ENCODE results near the gene PRKAR1B. TPM values are rescaled to one million over a fixed set of nuclear protein-coding genes. Genes with fewer than 3 reads are reported as not detected.

The PRKAR1B gene
- total RNA-seq, 1 experiment from 2014 or later: 20.4 TPM

DNA sequence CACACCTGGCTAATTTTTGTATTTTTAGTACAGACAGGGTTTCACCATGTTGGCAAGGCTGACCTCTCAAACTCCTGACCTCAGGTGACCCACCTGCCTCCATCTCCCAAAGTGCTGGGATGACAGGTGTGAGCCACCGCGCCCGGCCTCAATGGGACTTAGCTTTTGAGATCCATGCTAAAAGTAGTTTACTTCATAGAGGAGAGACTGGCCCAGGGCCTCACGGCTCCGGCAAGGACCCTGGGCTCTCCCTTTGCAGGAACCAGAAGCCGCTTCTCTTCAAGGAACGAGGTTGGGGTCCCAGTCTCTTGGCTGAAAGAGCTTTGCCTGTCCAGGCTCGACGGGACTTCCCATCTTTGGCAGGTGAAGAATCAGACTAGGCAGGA, 30.7 kb downstream of the PRKAR1B start:
- no peaks in the 10 kb centered on the region for H3K27me3 ChIP-seq
- DNase-seq: no peak
- H3K4me3 ChIP-seq: no peak overlapping the region
- no peaks in the 10 kb centered on the region for H3K36me3 ChIP-seq
- no peaks in the 10 kb centered on the region for H3K9me3 ChIP-seq

DNA sequence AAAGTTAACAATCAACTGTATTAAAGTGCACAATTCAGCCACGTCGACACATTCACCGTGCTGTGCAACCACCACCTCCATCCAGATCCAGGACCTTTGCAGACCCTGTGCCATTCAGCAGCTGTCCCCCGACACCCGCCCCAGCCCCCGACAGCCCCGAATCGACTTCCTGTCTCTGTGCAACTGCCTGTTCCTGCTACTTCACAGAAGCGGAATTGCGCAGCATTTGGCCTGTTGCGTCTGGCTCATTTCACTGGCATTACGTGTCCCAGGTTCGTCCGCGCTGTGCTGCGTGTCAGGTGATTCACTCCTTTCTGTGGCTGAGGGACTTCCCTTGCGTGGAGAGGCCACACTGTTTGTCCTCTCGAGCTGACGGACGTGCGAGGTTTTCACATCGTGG, 33.8 kb downstream of the PRKAR1B start:
- DNase-seq: no peak
- H3K27me3 ChIP-seq: no peaks in the 10 kb centered on the region
- no peaks in the 10 kb centered on the region for H3K36me3 ChIP-seq
- H3K9me3 ChIP-seq: peaks cover 8% of the 10 kb centered on the region
- no peak overlapping the region for H3K4me3 ChIP-seq

DNA sequence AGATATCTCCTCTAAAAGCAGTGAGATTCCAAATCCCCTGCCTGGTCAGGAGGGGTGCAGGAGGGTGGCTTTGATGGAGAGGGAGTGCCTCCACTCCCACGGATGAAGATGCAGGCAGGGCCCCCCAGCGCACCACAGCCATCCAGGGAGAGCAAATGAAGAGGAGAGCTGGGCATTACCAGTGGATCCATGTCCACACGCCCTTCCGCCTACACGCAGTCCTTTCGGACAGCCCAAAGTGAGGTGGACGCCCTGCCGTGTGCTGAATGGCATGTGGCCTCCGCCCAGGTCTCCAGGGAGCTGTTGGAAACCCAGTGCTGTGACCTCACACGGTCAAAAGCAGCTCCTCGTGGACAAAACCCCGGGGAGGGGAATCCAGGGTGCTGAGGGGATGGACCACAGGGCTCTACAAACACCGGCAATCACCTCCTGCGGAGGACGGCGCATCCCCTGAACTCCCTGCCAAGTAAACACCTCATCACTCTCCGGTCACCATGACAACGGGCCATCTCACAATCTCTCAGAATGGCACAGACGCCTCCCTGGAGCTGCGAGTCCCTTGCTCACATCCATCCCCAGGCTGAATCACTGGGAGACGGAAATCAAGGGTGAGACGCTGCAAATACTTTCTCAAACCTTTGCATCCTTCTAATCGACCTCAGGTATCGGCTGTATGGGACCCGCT, 35.6 kb downstream of the PRKAR1B start:
- DNase-seq: no peak
- Histone ChIP-seq H3K36me3 (no peaks in the 10 kb centered on the region), H3K4me3 (no peak overlapping the region), H3K9me3 (peaks cover 12% of the 10 kb centered on the region), H3K27me3 (no peaks in the 10 kb centered on the region)

GRCh38 chr7:690478-691360, 36.4 kb downstream of the PRKAR1B start:
- H3K27me3 ChIP-seq: no peaks in the 10 kb centered on the region
- no peaks in the 10 kb centered on the region for H3K36me3 ChIP-seq
- no peak overlapping the region for H3K4me3 ChIP-seq
- H3K9me3 ChIP-seq: peaks cover 13% of the 10 kb centered on the region
- no peak for DNase-seq

DNA sequence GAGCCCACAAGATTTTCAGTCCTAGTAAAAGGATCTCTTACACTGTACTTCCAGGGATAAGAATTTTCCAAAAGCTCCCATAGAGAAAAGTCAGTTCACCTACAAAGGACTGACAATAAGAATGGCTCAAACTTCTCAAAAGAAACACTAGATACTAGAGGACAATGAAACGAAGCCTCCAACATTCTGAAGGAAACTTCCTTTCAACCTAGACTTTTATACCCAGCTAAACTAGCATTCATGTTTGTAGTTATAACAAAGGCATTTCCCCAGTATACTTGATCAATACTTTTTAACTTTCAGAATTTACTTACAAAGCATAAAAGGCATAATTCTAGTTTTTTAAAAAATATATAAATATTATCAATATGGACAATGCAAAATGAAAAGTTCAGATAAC, 41.5 kb downstream of the PRKAR1B start:
- H3K36me3 ChIP-seq: no peaks in the 10 kb centered on the region
- no peak for DNase-seq
- peaks cover 17% of the 10 kb centered on the region for H3K9me3 ChIP-seq
- no peaks in the 10 kb centered on the region for H3K27me3 ChIP-seq
- no peak overlapping the region for H3K4me3 ChIP-seq

DNA sequence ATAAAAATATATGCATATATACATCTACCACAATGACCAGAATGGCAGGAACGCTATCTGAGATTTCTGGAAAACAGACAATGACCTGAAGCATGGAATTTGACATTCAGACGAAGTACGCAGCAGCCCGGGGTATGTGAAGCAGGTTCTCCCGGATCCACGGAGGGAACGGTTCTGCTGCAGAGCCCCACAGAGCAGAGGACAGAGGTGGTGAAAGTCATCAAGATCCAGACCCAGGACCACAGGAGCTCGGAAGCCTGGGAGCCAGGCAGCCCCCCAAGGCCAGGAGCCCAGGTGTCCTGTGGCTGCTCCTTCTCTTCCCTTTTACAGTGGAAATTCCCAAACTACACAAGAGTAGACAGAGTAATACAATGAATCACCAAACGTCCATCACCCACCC, 42.7 kb downstream of the PRKAR1B start:
- no peak overlapping the region for H3K4me3 ChIP-seq

DNA sequence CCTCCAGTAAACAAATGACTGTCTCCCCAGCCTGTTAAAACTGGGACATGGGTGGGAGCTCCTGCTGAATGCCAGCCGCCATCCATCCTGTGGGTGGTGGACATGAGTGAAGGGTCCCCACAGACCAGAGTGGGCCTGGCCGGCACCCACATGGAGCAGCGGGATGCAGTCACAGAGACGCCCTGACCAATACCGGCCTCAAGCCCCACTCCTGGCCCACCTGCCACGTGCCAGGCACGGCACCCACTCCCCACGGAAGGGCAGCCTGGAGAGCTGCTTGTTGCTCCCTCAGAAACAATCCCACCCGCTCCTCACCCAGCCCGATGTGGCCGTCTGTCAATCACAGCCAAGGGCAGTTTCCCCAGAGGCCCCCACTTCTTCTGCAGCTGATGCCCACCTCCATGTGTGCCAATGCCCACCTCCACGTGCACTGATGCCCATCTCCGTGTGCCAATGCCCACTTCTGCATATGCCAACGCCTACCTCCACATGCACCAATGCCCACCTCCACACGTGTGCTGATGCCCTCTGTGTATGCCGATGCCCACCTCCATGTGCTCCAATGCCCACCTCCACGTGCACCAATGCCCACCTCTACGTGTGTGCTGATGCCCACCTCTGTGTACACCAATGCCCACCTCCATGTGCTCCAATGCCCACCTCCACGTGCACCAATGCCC, 43.4 kb downstream of the PRKAR1B start:
- no peak overlapping the region for H3K4me3 ChIP-seq

More for the DNA sequence above, 42.7 kb downstream of the PRKAR1B start:
- DNase-seq: no peak
- Histone ChIP-seq H3K9me3 (peaks cover 17% of the 10 kb centered on the region), H3K27me3 (no peaks in the 10 kb centered on the region), H3K36me3 (no peaks in the 10 kb centered on the region)

DNA sequence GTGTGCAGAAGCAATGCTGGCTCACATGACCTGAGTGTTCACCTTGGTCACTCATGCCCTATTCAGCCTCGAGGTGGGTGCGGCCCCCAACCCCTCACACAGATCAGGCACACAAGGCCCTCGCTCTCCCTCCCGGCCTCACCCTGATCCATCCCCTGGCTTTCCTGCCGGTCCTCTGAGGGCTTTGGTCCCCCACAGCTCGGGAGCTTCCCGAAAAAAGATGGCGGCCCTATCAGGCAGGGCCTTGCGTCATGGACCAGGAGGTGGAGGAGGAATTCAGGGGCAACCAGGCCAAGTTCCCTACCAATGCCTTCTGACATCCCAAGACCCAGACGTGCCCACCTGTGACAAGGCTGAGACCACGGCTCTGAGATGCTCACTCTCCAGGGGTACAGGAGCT, 44.3 kb downstream of the PRKAR1B start:
- no peaks in the 10 kb centered on the region for H3K27me3 ChIP-seq
- H3K4me3 ChIP-seq: no peak overlapping the region
- DNase-seq: no peak
- H3K9me3 ChIP-seq: peaks cover 9% of the 10 kb centered on the region
- H3K36me3 ChIP-seq: no peaks in the 10 kb centered on the region

More for the DNA sequence above, 43.4 kb downstream of the PRKAR1B start:
- no peaks in the 10 kb centered on the region for H3K36me3 ChIP-seq
- no peaks in the 10 kb centered on the region for H3K27me3 ChIP-seq
- DNase-seq: no peak
- peaks cover 13% of the 10 kb centered on the region for H3K9me3 ChIP-seq

- no peaks in the 10 kb centered on the region for H3K27me3 ChIP-seq
- no peak for DNase-seq
- no peak overlapping the region for H3K4me3 ChIP-seq
- H3K36me3 ChIP-seq: no peaks in the 10 kb centered on the region
- peaks cover 5% of the 10 kb centered on the region for H3K9me3 ChIP-seq
Measured at GRCh38 chr7:681551-682307, 45.4 kb downstream of the PRKAR1B start.

GRCh38 chr7:680411-681127, 46.5 kb downstream of the PRKAR1B start:
- Histone ChIP-seq H3K9me3 (peaks cover 3% of the 10 kb centered on the region), H3K4me3 (no peak overlapping the region), H3K36me3 (no peaks in the 10 kb centered on the region), H3K27me3 (no peaks in the 10 kb centered on the region)
- no peak for DNase-seq

GRCh38 chr7:676972-677385, 50.1 kb downstream of the PRKAR1B start:
- no peaks in the 10 kb centered on the region for H3K27me3 ChIP-seq
- DNase-seq: no peak

DNA sequence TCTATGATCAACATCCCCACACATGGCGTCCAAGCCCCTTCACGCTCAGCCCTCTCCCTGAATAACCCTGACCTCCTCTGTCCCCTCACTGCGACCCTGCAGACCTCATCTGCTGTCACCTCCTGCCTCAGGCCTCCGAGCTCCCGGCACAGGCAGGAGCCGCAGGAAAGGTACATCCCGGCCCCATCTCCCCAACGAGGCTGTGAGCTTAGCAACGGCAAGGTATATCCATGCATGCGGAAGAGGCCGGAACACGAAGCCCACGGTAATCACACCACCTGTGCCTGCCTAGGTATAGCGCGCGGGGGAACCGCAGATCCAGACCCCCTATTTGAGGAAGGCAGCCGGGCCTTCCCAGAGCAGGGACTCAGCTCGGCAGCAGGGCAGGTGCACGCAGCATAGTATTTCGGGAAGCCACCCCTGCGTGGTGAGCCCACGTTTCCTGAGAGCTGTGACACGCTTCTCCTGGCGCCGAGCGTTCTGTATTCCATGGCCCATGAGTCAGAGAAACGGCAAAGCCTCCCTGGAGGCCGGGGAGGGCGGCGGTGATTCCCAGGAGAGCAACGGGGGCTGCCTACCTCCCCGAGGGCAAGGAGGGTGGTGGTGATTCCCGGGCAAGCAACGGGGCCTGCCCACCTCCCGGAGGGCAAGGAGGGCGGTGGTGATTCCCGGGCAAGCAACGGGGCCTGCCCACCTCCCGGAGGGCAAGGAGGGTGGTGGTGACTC, 50.7 kb downstream of the PRKAR1B start:
- no peak for DNase-seq
- no peaks in the 10 kb centered on the region for H3K9me3 ChIP-seq
- no peaks in the 10 kb centered on the region for H3K36me3 ChIP-seq

More at GRCh38 chr7:676972-677385, 50.1 kb downstream of the PRKAR1B start:
- H3K36me3 ChIP-seq: no peaks in the 10 kb centered on the region
- no peaks in the 10 kb centered on the region for H3K9me3 ChIP-seq
- no peak overlapping the region for H3K4me3 ChIP-seq

DNA sequence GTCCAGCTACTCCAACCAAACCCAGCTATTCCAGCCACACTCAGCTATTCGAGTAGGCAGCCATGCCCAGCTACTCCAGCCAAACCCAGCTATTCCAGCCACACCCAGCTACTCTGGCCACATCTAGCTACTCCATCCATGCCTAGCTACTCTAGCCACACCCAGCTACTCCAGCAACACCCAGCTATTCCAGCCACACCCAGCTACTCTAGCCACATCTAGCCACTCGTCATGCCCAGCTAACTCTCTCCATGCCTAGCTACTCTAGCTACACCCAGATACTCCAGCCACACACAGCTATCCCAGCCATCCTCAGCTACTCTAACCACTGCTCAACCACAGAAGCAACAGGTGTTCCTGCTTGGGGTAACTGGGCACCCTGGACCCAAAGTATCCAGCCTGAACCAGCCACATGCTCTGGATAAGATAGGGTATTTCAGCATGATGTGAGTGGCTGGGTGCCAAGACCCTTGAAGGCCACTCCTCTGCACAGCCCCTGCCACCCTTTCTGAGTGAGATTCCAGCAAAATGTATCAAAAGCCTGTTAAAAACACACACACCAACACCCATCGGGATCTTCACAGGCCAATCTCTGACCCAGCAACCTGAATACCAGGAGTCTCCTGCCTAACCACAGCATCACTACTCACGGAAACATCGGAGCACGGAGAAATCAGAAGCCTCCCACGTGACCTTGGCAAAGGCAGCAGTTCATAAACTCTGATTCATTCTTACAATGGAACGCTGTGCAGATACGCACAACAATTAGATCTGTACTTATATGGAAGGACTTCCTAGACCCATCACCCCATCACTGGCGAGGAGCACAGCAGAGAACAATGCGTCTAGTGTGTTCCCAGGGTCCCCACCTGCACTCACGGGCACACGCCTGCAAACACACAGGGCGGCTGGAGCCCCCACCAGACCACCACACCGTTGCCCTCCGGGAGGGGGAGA, 52.3 kb downstream of the PRKAR1B start:
- Histone ChIP-seq H3K36me3 (no peaks in the 10 kb centered on the region), H3K9me3 (no peaks in the 10 kb centered on the region), H3K27me3 (no peaks in the 10 kb centered on the region), H3K4me3 (no peak overlapping the region)
- DNase-seq: no peak

More for the DNA sequence above, 50.7 kb downstream of the PRKAR1B start:
- Histone ChIP-seq H3K27me3 (no peaks in the 10 kb centered on the region), H3K4me3 (no peak overlapping the region)

GRCh38 chr7:673681-674453, 53.2 kb downstream of the PRKAR1B start:
- no peak for DNase-seq
- Histone ChIP-seq H3K4me3 (no peak overlapping the region), H3K9me3 (no peaks in the 10 kb centered on the region), H3K36me3 (no peaks in the 10 kb centered on the region), H3K27me3 (no peaks in the 10 kb centered on the region)

Measured in MG63 (cell line).